ENCODE results near the gene CCDC192.

Gene CCDC192

GRCh38 chr5:127805448-127805847 is 102.3 kb downstream of the CCDC192 start:
- no peak for DNase-seq (ENCODE audit: low spot score)
- no peak for FAIRE-seq

GRCh38 chr5:127806776-127807175 is 103.6 kb downstream of the CCDC192 start:
- DNase-seq (ENCODE audit: low spot score): no peak
- FAIRE-seq: no peak

GRCh38 chr5:127809533-127809932 is 106.3 kb downstream of the CCDC192 start:
- no peak for FAIRE-seq

GRCh38 chr5:127810017-127810416 is 106.8 kb downstream of the CCDC192 start:
- no peak for DNase-seq (ENCODE audit: low spot score)
- no peak for FAIRE-seq

More at GRCh38 chr5:127809533-127809932, 106.3 kb downstream of the CCDC192 start:
- no peak for DNase-seq (ENCODE audit: low spot score)

- FAIRE-seq (no peak), DNase-seq (ENCODE audit: low spot score) (no peak)
Measured at GRCh38 chr5:127810707-127811490, 107.7 kb downstream of the CCDC192 start.

GRCh38 chr5:127812570-127812969 is 109.4 kb downstream of the CCDC192 start:
- DNase-seq (ENCODE audit: low spot score) (no peak), FAIRE-seq (no peak)

- DNase-seq (ENCODE audit: low spot score) (peak; percentile 71), FAIRE-seq (peak; percentile 94)
Measured at GRCh38 chr5:127813633-127814587, 110.7 kb downstream of the CCDC192 start.

GRCh38 chr5:127814588-127814973 is 111.4 kb downstream of the CCDC192 start:
- no peak for FAIRE-seq
- DNase-seq (ENCODE audit: low spot score): no peak

GRCh38 chr5:127820910-127821553 is 117.8 kb downstream of the CCDC192 start:
- DNase-seq (ENCODE audit: low spot score): peak; percentile 93
- peak; percentile 98 for FAIRE-seq

GRCh38 chr5:127821896-127822295 is 118.7 kb downstream of the CCDC192 start:
- FAIRE-seq (no peak), DNase-seq (ENCODE audit: low spot score) (no peak)

- DNase-seq (ENCODE audit: low spot score) (no peak), FAIRE-seq (no peak)
Measured at GRCh38 chr5:127824126-127824525, 120.9 kb downstream of the CCDC192 start.

GRCh38 chr5:127826011-127826410 is 122.8 kb downstream of the CCDC192 start:
- FAIRE-seq: peak; percentile 46

GRCh38 chr5:127827451-127827850 is 124.3 kb downstream of the CCDC192 start:
- DNase-seq (ENCODE audit: low spot score): no peak
- FAIRE-seq: no peak

More at GRCh38 chr5:127826011-127826410, 122.8 kb downstream of the CCDC192 start:
- no peak for DNase-seq (ENCODE audit: low spot score)

GRCh38 chr5:127830157-127830556 is 127.0 kb downstream of the CCDC192 start:
- DNase-seq (ENCODE audit: low spot score) (no peak), FAIRE-seq (no peak)

- no peak for DNase-seq (ENCODE audit: low spot score)
- no peak for FAIRE-seq
Measured at GRCh38 chr5:127830829-127831598, 127.8 kb downstream of the CCDC192 start.

- DNase-seq (ENCODE audit: low spot score) (no peak), FAIRE-seq (no peak)
Measured at GRCh38 chr5:127832067-127832466, 128.9 kb downstream of the CCDC192 start.

- FAIRE-seq: no peak
Measured at GRCh38 chr5:127834094-127834531, 130.9 kb downstream of the CCDC192 start.

GRCh38 chr5:127834554-127834953 is 131.4 kb downstream of the CCDC192 start:
- FAIRE-seq: no peak
- DNase-seq (ENCODE audit: low spot score): no peak

More at GRCh38 chr5:127834094-127834531, 130.9 kb downstream of the CCDC192 start:
- DNase-seq (ENCODE audit: low spot score): no peak

- DNase-seq (ENCODE audit: low spot score) (peak; percentile 49), FAIRE-seq (peak; percentile 30)
Measured at GRCh38 chr5:127838661-127839060, 135.5 kb downstream of the CCDC192 start.

GRCh38 chr5:127839072-127839471 is 135.9 kb downstream of the CCDC192 start:
- FAIRE-seq (no peak), DNase-seq (ENCODE audit: low spot score) (no peak)

Data from RCC 7860 (cell line).